Measurements from ENCODE around the gene TDRD10. TPM values are rescaled to one million over a fixed set of nuclear protein-coding genes. Genes with fewer than 3 reads are reported as not detected.

The TDRD10 gene
- total and polyA plus RNA-seq, 7 donors: 0.50 to 2.3 (median 0.84) TPM

- Histone ChIP-seq H3K4me3 (no peak overlapping the region), H3K27ac (no peak overlapping the region), H3K4me1 (no peaks in the 10 kb centered on the region), H3K9me3 (no peaks in the 10 kb centered on the region), H3K36me3 (ENCODE audit: insufficient read depth in 1 of 2, low read depth in 1 of 2) (peaks cover 4 to 100% of the 10 kb centered on the region in 2 donors), H3K27me3 (ENCODE audit: insufficient read depth in 3 of 3, low read length in 2 of 3) (no peaks in the 10 kb centered on the region)
- TF ChIP-seq CTCF (IDR thresholded peaks at IDR 0.05): no peak
- intact Hi-C loops (cut with DNase I): no loop called here
- ATAC-seq (peak in 2 of 4 donors; percentile 4 to 31), DNase-seq (no peak)
- WGBS, 3 donors: 93 to 94% (median 93%) methylated on average over 6 of the region's 6 CpGs
Measured at GRCh38 chr1:154456631-154457030, 45.4 kb upstream of the TDRD10 start.

GRCh38 chr1:154459080-154459479 is 42.9 kb upstream of the TDRD10 start:
- H3K27ac ChIP-seq: no peak overlapping the region
- DNase-seq: no peak
- H3K9me3 ChIP-seq: no peaks in the 10 kb centered on the region
- intact Hi-C loops (cut with DNase I): no loop called here
- ATAC-seq: peak in 1 of 4 donors; percentile 20
- TF ChIP-seq CTCF (IDR thresholded peaks at IDR 0.05): no peak
- no peaks in the 10 kb centered on the region for H3K27me3 ChIP-seq (ENCODE audit: insufficient read depth in 3 of 3, low read length in 2 of 3)
- H3K4me1 ChIP-seq: peaks cover 6% of the 10 kb centered on the region
- H3K4me3 ChIP-seq: no peak overlapping the region
- H3K36me3 ChIP-seq (ENCODE audit: insufficient read depth in 1 of 2, low read depth in 1 of 2): peaks cover 4 to 98% of the 10 kb centered on the region in 2 donors

GRCh38 chr1:154460695-154461260 is 41.2 kb upstream of the TDRD10 start:
- intact Hi-C loops (cut with DNase I): no loop called here
- WGBS, 3 donors: 76 to 81% (median 80%) methylated on average over 15 of the region's 15 CpGs
- peaks cover 8 to 97% of the 10 kb centered on the region in 2 donors for H3K36me3 ChIP-seq (ENCODE audit: insufficient read depth in 1 of 2, low read depth in 1 of 2)
- H3K4me1 ChIP-seq: peaks cover 6% of the 10 kb centered on the region
- no peaks in the 10 kb centered on the region for H3K27me3 ChIP-seq (ENCODE audit: insufficient read depth in 3 of 3, low read length in 2 of 3)
- H3K4me3 ChIP-seq: no peak overlapping the region
- H3K9me3 ChIP-seq: no peaks in the 10 kb centered on the region
- ATAC-seq (no peak), DNase-seq (no peak)
- H3K27ac ChIP-seq: no peak overlapping the region
- no peak for TF ChIP-seq CTCF (IDR thresholded peaks at IDR 0.05)

GRCh38 chr1:154463512-154463990 is 38.5 kb upstream of the TDRD10 start:
- H3K4me3 ChIP-seq: no peak overlapping the region
- peaks cover 5 to 97% of the 10 kb centered on the region in 2 donors for H3K36me3 ChIP-seq (ENCODE audit: insufficient read depth in 1 of 2, low read depth in 1 of 2)
- TF ChIP-seq CTCF (IDR thresholded peaks at IDR 0.05): no peak
- WGBS, 3 donors: 57 to 76% (median 67%) methylated on average over 4 of the region's 4 CpGs
- peak overlapping the region; percentile 53 for H3K27ac ChIP-seq
- intact Hi-C loops (cut with DNase I): no loop called here
- ATAC-seq: peak in 3 of 4 donors; percentile 16 to 27 (median 17)
- H3K4me1 ChIP-seq: peaks cover 6% of the 10 kb centered on the region
- no peaks in the 10 kb centered on the region for H3K9me3 ChIP-seq
- no peak for DNase-seq
- H3K27me3 ChIP-seq (ENCODE audit: insufficient read depth in 3 of 3, low read length in 2 of 3): no peaks in the 10 kb centered on the region

Measured in psoas muscle (tissue), 8 donors.